Measurements from ENCODE around the gene PPARGC1A.

Gene PPARGC1A

GRCh38 chr4:23909671-23910070 is 19.8 kb upstream of the PPARGC1A start:
- no peak for DNase-seq

DNA sequence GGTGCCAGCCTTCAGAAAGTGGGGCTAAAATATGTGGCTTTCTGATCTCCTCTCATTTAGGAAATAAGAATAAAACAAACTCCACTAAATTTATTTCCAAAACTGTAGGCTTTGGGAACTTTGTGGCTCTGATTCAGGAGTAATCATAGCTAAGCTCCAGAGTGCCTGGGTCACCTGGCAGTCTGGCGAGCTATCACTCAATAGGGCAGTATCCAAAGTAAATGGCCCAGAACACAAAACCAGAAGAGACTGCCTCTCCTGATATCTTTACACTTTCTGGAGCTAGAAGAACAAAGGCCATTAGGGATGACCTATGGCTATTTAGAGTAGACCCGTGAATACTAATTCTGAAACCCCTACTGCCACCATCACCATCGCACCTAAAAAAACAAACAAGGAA is 17.0 kb upstream of the PPARGC1A start:
- no peak for DNase-seq

GRCh38 chr4:23904639-23905071 is 14.8 kb upstream of the PPARGC1A start:
- DNase-seq, result no peak

DNA sequence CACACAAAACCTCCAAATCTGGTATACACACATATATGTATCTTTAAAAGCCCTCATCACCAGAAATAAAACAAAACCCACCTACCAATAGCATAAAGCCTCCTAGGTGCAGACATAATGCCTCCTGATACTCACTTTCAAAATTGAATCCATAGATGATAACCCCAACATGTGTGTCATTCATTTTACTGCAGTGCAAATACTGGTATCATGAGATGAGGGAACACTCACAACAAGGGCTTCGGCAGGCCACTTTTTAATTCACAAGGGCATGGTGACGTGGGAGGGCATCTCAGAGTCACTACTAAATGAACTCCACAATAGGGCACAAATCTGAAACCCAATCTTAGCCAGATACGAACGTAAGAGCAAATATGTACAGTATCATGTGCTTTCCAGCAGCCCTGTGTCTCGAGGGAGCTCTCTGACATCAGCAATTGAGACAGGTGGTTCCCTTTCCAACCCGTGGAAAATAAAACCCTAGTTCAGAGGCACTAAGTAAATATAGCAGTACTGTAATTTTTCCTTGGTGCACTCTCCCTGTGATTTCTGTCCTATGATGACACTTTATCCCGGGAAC is 14.1 kb upstream of the PPARGC1A start:
- no peak for DNase-seq

GRCh38 chr4:23902222-23902804 is 12.5 kb upstream of the PPARGC1A start:
- no peak for DNase-seq

DNA sequence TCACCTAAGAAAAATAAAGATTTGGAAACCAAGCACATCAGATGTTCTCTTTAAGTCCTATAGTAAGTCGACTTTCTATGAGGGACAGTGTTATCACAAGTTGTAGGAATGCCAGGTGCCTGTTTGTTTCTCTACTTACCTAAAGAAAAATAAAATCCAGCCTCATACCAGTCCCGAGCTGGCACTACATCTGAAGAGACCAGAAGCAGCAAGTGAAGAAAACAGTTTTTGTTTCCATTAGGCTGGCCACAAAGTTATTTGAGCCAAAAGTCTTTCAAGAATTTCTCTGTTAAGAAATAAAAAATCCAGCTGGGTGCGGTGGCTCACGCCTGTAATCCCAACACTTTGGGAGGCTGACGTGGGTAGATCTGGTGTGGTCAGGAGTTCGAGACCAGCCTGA is 10.8 kb upstream of the PPARGC1A start:
- no peak for DNase-seq

GRCh38 chr4:23899565-23899964 is 9.7 kb upstream of the PPARGC1A start:
- no peak for DNase-seq

GRCh38 chr4:23897564-23898109 is 7.8 kb upstream of the PPARGC1A start:
- DNase-seq, result no peak

- DNase-seq, result no peak
Observed at GRCh38 chr4:23894021-23894420, 4.2 kb upstream of the PPARGC1A start.

DNA sequence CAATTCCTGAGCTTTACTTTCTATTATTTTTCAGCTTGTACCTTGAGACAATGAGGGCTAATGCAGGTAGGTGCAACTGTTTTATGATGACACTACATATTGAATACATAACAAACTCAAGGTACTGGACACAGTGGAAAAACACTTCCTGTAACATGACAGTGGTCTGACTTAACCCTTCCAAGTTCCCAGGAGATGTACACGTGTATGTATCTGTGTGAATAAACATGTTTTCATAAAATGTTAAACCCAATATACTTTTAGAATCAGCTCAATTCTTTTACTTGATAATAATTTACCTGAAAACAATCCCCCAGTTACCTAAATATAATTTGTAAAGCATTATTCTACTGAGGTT is 1.2 kb upstream of the PPARGC1A start:
- no peak for DNase-seq

GRCh38 chr4:23890369-23891063 is 669 bp upstream of the PPARGC1A start:
- DNase-seq, result no peak

GRCh38 chr4:23889391-23889790 is 456 bp downstream of the PPARGC1A start:
- DNase-seq, result no peak

DNA sequence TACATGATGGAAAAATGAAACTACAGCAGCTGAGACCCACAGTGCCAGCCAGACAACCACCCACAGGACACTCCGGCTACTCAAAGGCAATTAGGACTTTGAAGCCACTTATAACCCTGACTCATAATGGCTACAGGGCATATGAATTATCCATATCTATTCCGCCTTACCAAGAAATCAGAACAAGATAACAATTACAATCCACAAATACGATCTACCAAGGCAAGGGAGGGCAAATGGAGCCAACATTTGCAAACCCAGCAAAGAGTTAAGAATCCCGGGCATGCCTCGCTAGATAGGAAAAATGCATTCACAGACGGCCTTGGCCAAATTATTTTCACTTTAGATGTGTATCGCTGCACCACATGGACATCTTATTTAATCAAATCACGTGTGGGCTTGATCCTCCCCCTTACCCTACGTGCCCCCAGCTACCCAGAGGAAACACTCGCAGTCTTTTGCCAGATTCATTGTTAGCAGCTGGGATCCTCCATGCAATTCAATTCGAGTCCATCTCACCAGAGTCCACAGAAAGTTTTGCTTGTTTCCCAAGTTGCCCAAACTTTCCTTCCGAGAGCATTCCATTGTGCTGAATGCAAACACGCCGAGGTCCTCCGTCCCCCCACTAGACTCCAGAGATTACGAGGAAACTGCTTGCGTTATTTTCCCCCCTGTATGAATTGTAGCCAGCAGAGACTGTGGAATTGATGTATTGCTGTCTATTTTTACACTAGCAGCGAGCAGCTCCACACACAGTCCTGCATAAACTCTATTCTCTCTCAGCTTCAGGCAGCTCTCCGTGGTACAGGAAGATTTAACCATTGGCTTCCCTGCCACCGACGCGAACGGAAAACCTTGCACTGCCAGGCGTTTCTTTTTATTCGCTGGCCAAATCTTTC is 1.2 kb downstream of the PPARGC1A start:
- no peak for DNase-seq

DNA sequence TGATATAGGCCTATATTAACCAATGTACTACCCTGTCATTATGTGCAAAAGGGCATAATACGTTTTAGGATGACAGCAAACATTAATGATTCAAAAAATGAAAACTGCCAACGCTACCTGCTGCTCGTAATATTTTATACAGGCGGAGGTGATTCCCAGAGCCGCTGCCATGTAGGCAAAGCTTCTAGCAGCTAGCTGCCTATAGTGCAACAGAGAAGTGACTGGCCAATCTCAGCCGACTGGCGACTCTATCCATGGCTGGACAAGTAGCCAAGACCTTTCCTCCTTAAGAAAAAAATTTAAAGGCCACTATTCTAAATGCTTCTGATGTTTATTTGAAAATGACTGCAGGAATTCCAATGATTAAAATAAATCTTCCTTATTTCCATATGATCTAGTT is 1.9 kb downstream of the PPARGC1A start:
- no peak for DNase-seq

GRCh38 chr4:23887173-23887572 is 2.7 kb downstream of the PPARGC1A start:
- DNase-seq, result no peak

DNA sequence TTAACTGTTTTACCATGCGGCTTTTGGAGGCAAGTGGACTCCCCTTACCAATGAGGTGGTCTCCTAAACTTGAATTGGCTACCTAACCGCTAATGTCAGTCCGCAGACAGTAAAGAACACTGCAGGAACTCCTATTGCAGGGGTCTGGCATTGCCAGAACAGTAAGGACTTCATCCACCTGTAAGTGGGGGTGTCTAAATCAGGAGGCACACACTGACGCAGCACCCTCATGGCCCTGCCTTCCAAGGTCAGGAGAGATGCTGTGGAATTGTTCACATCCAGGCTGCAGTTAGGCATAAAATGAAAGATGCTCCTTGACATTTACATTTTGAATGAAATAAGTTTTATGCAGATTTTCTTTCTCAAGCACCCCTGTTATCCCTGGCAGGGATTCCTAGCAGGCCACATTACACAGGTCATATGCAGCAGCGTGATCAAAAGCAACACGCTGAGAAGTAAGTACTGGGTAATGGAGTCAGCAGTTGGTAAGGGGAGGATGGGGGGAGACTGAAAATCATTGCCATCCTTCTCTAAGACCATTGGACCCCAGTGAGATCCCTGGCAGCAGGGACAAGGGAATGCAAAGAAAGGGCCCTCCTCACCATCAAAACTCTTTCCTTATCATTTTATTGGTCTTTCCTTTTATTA is 3.8 kb downstream of the PPARGC1A start:
- no peak for DNase-seq

GRCh38 chr4:23884741-23885140 is 5.1 kb downstream of the PPARGC1A start:
- DNase-seq, result no peak

- no peak for DNase-seq
Observed at GRCh38 chr4:23884261-23884660, 5.6 kb downstream of the PPARGC1A start.

GRCh38 chr4:23882976-23883531 is 6.8 kb downstream of the PPARGC1A start:
- no peak for DNase-seq

GRCh38 chr4:23881674-23882337 is 8.0 kb downstream of the PPARGC1A start:
- no peak for DNase-seq

- peak in 1 of 2 donors; percentile 14 for DNase-seq
Observed at GRCh38 chr4:23881052-23881501, 8.8 kb downstream of the PPARGC1A start.

Measured in inflammatory macrophage treated with lipopolysaccharide for 1 hour (primary cell).